SW480 (cell line): ENCODE results near the gene EOLA1.
"Not testable (repeated sequence)": the region's sequence is repeated elsewhere in the genome, so short reads cannot be mapped to it uniquely, and the experiment has no call there.

ENCODE experiments used
- DNase-seq: peaks from one replicate; pipeline ENCODE4 v3.0.0-alpha.2; 2016; ENCODE audit warnings: low spot score

EOLA1 gene

GRCh38 chrX:149513825-149514428 is 26.9 kb upstream of the EOLA1 start:
- no peak for DNase-seq

GRCh38 chrX:149515954-149516602 is 24.7 kb upstream of the EOLA1 start:
- no peak for DNase-seq

GRCh38 chrX:149516604-149517003 is 24.2 kb upstream of the EOLA1 start:
- no peak for DNase-seq

GRCh38 chrX:149517308-149517707 is 23.5 kb upstream of the EOLA1 start:
- DNase-seq: no peak

GRCh38 chrX:149518236-149518635 is 22.6 kb upstream of the EOLA1 start:
- no peak for DNase-seq

- DNase-seq: not testable (repeated sequence)
Measured at GRCh38 chrX:149520636-149521277, 20.1 kb upstream of the EOLA1 start.

GRCh38 chrX:149521438-149521837 is 19.4 kb upstream of the EOLA1 start:
- DNase-seq: no peak

- DNase-seq: peak; percentile 39
Measured at GRCh38 chrX:149522916-149523315, 17.9 kb upstream of the EOLA1 start.

- DNase-seq: peak; percentile 14
Measured at GRCh38 chrX:149525389-149525788, 15.4 kb upstream of the EOLA1 start.

GRCh38 chrX:149525903-149526302 is 14.9 kb upstream of the EOLA1 start:
- DNase-seq: not testable (repeated sequence)

- DNase-seq: not testable (repeated sequence)
Measured at GRCh38 chrX:149526318-149527033, 14.3 kb upstream of the EOLA1 start.

GRCh38 chrX:149527705-149528104 is 13.1 kb upstream of the EOLA1 start:
- peak; percentile 26 for DNase-seq

- no peak for DNase-seq
Measured at GRCh38 chrX:149528381-149528780, 12.4 kb upstream of the EOLA1 start.

- no peak for DNase-seq
Measured at GRCh38 chrX:149531599-149531998, 9.2 kb upstream of the EOLA1 start.

GRCh38 chrX:149532868-149533267 is 7.9 kb upstream of the EOLA1 start:
- DNase-seq: not testable (repeated sequence)

GRCh38 chrX:149533999-149534398 is 6.8 kb upstream of the EOLA1 start:
- not testable (repeated sequence) for DNase-seq

GRCh38 chrX:149534926-149535602 is 5.7 kb upstream of the EOLA1 start:
- not testable (repeated sequence) for DNase-seq

GRCh38 chrX:149537474-149537873 is 3.3 kb upstream of the EOLA1 start:
- DNase-seq: not testable (repeated sequence)

- DNase-seq: peak; percentile 92
Measured at GRCh38 chrX:149539283-149540130, 1.3 kb upstream of the EOLA1 start.

GRCh38 chrX:149540131-149540620 is 636 bp upstream of the EOLA1 start:
- peak; percentile 82 for DNase-seq

- no peak for DNase-seq
Measured at GRCh38 chrX:149541521-149542047, 772 bp downstream of the EOLA1 start.
